Subcutaneous abdominal adipose tissue (tissue), 5 donors: ENCODE results near the gene KRTAP4-11.
"Not testable (repeated sequence)": the region's sequence is repeated elsewhere in the genome, so short reads cannot be mapped to it uniquely, and the experiment has no call there.

ENCODE experiments used
- H3K27ac ChIP-seq: one replicate; pipeline ENCODE4 v1.7.0; 2013; ENCODE audit warnings: low read depth, mild to moderate bottlenecking, inconsistent platforms, low read length, moderate library complexity
- H3K27me3 ChIP-seq, 5 donors: one replicate each; pipeline ENCODE4 v1.7.0; 2013; ENCODE audit warnings: low read length in 5 of 5, inconsistent platforms in 1 of 5; ENCODE audit not compliant: control insufficient read depth in 5 of 5, insufficient read depth in 4 of 5
- H3K36me3 ChIP-seq, 5 donors: one replicate each; pipeline ENCODE4 v1.7.0; 2013; ENCODE audit warnings: low read length in 5 of 5; ENCODE audit not compliant: control insufficient read depth in 5 of 5, insufficient read depth in 5 of 5
- H3K4me1 ChIP-seq, 5 donors: one replicate each; pipeline ENCODE4 v1.7.0; 2013; ENCODE audit warnings: low read length in 5 of 5, mild to moderate bottlenecking in 3 of 5, moderate library complexity in 1 of 5; ENCODE audit not compliant: control insufficient read depth in 5 of 5, insufficient read depth in 5 of 5
- H3K4me3 ChIP-seq, 5 donors: one replicate each; pipeline ENCODE4 v1.7.0; 2013; ENCODE audit warnings: low read length in 5 of 5, low read depth in 1 of 5
- H3K9ac ChIP-seq, 5 donors: one replicate each; pipeline ENCODE4 v1.7.0; 2013; ENCODE audit warnings: low read length in 5 of 5, mild to moderate bottlenecking in 4 of 5, moderate library complexity in 3 of 5
- H3K9me3 ChIP-seq, 5 donors: one replicate each; pipeline ENCODE4 v1.7.0; 2013; ENCODE audit warnings: low read length in 5 of 5; ENCODE audit not compliant: control insufficient read depth in 5 of 5
- donor health status: healthy.
- donor health status: healthy.
- donor health status: healthy.
- donor health status: healthy.
- donor health status: healthy.

KRTAP4-11 gene

GRCh38 chr17:41096055-41096454 lies 22.1 kb downstream of the KRTAP4-11 start:
- no peaks in the 10 kb centered on the region for H3K4me1 ChIP-seq
- H3K27me3 ChIP-seq, result peaks cover 0 to 2% (median 0%) of the 10 kb centered on the region in 5 donors
- no peak overlapping the region for H3K4me3 ChIP-seq
- no peaks in the 10 kb centered on the region for H3K9me3 ChIP-seq
- no peaks in the 10 kb centered on the region for H3K36me3 ChIP-seq
- no peak overlapping the region for H3K27ac ChIP-seq
- H3K9ac ChIP-seq, result no peak overlapping the region

- H3K9ac ChIP-seq, H3K27ac ChIP-seq, H3K36me3 ChIP-seq, H3K27me3 ChIP-seq, H3K9me3 ChIP-seq, H3K4me3 ChIP-seq, H3K4me1 ChIP-seq: not testable (repeated sequence)
These were observed 29.3 kb downstream of the KRTAP4-11 start for GRCh38 chr17:41088760-41089352.

GRCh38 chr17:41084100-41084856 lies 33.9 kb downstream of the KRTAP4-11 start, which contains the start of gene KRTAP4-7:
Gene KRTAP4-7, plus strand, starts transcription at chr17:41084150. Its CDS starts 57 bp downstream, at chr17:41084207.
- not testable (repeated sequence) for H3K36me3 ChIP-seq, H3K9me3 ChIP-seq, H3K9ac ChIP-seq, H3K4me3 ChIP-seq, H3K4me1 ChIP-seq, H3K27me3 ChIP-seq, H3K27ac ChIP-seq

- H3K27ac ChIP-seq, H3K27me3 ChIP-seq, H3K4me3 ChIP-seq, H3K9me3 ChIP-seq, H3K4me1 ChIP-seq, H3K36me3 ChIP-seq, H3K9ac ChIP-seq: not testable (repeated sequence)
These were observed 34.7 kb downstream of the KRTAP4-11 start for GRCh38 chr17:41083427-41083826.

DNA sequence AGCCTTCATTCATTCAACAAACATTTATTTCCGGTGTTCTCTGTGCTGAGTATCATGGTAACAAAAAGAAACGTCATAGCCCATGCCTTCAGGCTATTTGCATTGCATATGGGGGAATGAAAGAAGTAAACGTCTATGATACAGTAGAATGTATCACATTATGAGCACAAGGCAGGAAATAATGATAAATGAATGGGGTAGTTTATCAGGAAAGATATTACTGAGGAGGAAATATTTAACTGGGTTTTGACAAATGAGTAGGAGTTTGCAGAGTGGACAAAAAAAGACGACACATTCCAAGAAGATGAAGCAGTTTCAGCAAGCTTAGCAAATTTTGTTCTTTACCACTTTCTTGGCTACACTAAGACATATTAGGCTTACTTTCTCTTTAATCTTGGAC lies 35.5 kb downstream of the KRTAP4-11 start:
- no peaks in the 10 kb centered on the region for H3K9me3 ChIP-seq
- H3K27ac ChIP-seq, result no peak overlapping the region
- no peaks in the 10 kb centered on the region for H3K36me3 ChIP-seq
- no peaks in the 10 kb centered on the region for H3K27me3 ChIP-seq
- no peaks in the 10 kb centered on the region for H3K4me1 ChIP-seq
- H3K4me3 ChIP-seq, result no peak overlapping the region
- no peak overlapping the region for H3K9ac ChIP-seq

- Histone ChIP-seq H3K27ac (no peak overlapping the region), H3K4me3 (no peak overlapping the region), H3K4me1 (no peaks in the 10 kb centered on the region), H3K27me3 (no peaks in the 10 kb centered on the region), H3K9ac (no peak overlapping the region), H3K9me3 (no peaks in the 10 kb centered on the region), H3K36me3 (no peaks in the 10 kb centered on the region)
These were observed 41.4 kb downstream of the KRTAP4-11 start for GRCh38 chr17:41076788-41077187.

DNA sequence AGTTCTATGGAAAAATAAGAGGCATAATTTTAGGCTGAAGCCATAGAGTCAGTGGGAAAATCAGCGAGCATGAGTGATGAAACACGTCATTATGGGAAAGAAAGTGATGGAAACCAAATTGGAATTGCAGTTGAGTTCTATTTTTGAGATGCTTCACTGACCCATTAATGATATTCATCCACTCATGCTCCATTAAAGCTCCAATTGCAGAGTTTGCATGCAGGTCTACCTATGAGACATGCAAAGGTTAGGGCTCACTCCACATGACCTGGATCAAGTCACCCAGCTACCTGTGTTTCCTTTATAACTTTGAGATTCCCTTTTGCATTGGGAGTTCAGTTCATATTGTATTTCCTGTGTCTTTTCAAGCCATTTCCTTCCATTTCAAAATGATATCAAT lies 44.5 kb downstream of the KRTAP4-11 start:
- no peaks in the 10 kb centered on the region for H3K36me3 ChIP-seq
- no peak overlapping the region for H3K9ac ChIP-seq
- no peaks in the 10 kb centered on the region for H3K27me3 ChIP-seq
- H3K4me1 ChIP-seq, result no peaks in the 10 kb centered on the region
- H3K4me3 ChIP-seq, result no peak overlapping the region
- no peak overlapping the region for H3K27ac ChIP-seq
- H3K9me3 ChIP-seq, result no peaks in the 10 kb centered on the region

DNA sequence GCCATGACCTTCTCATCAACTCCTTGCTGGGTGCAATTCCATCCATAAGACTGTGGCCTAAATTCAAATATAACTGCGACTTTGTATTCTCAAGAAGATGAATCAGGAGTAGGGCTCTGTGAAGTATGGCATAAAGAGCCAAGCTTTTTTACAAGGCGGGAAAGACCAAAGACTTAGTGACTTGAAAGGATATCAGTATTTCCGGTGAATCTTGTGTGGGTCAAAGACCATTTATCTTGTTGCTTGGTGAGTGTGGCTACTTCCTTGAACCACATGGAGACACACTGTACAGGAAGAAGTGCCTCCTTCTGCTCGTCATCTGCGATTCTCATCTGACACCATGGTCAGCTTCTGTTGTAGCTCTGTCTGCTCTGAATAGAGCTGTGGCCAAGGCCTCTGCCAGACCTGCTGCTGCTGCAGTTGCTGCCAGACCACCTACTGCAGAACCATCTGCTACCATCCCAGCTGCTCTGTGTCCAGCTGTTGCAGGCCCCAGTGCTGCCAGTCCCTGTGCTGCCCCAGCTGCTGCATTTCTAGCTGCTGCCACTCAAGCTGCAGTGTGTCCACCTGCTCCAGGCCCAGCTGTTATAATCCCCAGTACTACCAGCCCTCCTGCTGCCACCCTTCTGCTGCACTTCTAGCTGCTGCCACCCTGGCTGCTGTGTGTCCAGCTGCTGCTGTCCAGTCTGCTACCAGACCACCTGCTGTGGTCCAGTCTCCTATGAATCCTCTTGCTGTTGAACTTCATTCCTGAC lies 46.4 kb downstream of the KRTAP4-11 start:
- Histone ChIP-seq H3K9me3 (no peaks in the 10 kb centered on the region), H3K27ac (no peak overlapping the region), H3K36me3 (no peaks in the 10 kb centered on the region), H3K9ac (no peak overlapping the region), H3K27me3 (no peaks in the 10 kb centered on the region), H3K4me3 (no peak overlapping the region), H3K4me1 (no peaks in the 10 kb centered on the region)

- no peaks in the 10 kb centered on the region for H3K36me3 ChIP-seq
- H3K9ac ChIP-seq, result no peak overlapping the region
- no peaks in the 10 kb centered on the region for H3K27me3 ChIP-seq
- H3K4me1 ChIP-seq, result no peaks in the 10 kb centered on the region
- no peak overlapping the region for H3K27ac ChIP-seq
- H3K4me3 ChIP-seq, result no peak overlapping the region
- H3K9me3 ChIP-seq, result no peaks in the 10 kb centered on the region
These were observed 49.1 kb downstream of the KRTAP4-11 start for GRCh38 chr17:41069031-41069430.

GRCh38 chr17:41067281-41067680 lies 50.9 kb downstream of the KRTAP4-11 start:
- Histone ChIP-seq H3K36me3 (no peaks in the 10 kb centered on the region), H3K4me3 (no peak overlapping the region), H3K9me3 (no peaks in the 10 kb centered on the region), H3K27ac (no peak overlapping the region), H3K4me1 (no peaks in the 10 kb centered on the region), H3K27me3 (no peaks in the 10 kb centered on the region), H3K9ac (no peak overlapping the region)
